Small intestine (tissue), 7 donors: ENCODE data around the gene NEK6. TPM values are rescaled to one million over a fixed set of nuclear protein-coding genes. Genes with fewer than 3 reads are reported as not detected.

Experiments used
- DNase-seq, 2 donors: peaks; one replicate each; pipeline versions ENCODE4 v3.0.0 to v3.0.0-alpha.2; 2013
- FAIRE-seq: peaks from 2 replicates; lab custom pipeline; 2012; peaks lifted over from hg19 to GRCh38; lab: Jason Lieb, UNC
- H3K27ac ChIP-seq, 3 donors: one replicate each; pipeline ENCODE4 v1.5.1; 2013; ENCODE audit warnings: low read length in 2 of 3, mild to moderate bottlenecking in 2 of 3, control low read depth in 1 of 3, inconsistent platforms in 1 of 3, low read depth in 1 of 3, moderate library complexity in 1 of 3
- H3K27me3 ChIP-seq, 3 donors: one replicate each; pipeline ENCODE4 v1.6.1; 2013; ENCODE audit warnings: low read length in 3 of 3, inconsistent platforms in 1 of 3; ENCODE audit not compliant: control insufficient read depth in 3 of 3, insufficient read depth in 3 of 3
- H3K36me3 ChIP-seq, 3 donors: one replicate each; pipeline ENCODE4 v1.6.1; 2013; ENCODE audit warnings: low read length in 3 of 3, inconsistent platforms in 1 of 3, low read depth in 1 of 3, mild to moderate bottlenecking in 1 of 3, moderate library complexity in 1 of 3; ENCODE audit not compliant: control insufficient read depth in 3 of 3, insufficient read depth in 2 of 3
- H3K4me1 ChIP-seq, 3 donors: one replicate each; pipeline ENCODE4 v1.6.1; 2013; ENCODE audit warnings: low read length in 2 of 3, inconsistent platforms in 1 of 3, low read depth in 1 of 3, mild to moderate bottlenecking in 1 of 3, moderate library complexity in 1 of 3; ENCODE audit not compliant: control insufficient read depth in 3 of 3, insufficient read depth in 2 of 3
- H3K4me3 ChIP-seq, 3 donors: one replicate each; pipeline ENCODE4 v1.5.1; 2013; ENCODE audit warnings: low read length in 3 of 3, control low read depth in 1 of 3, inconsistent platforms in 1 of 3, low read depth in 1 of 3, mild to moderate bottlenecking in 1 of 3, moderate library complexity in 1 of 3
- H3K9me3 ChIP-seq, 2 donors: one replicate each; pipeline ENCODE4 v1.6.1; 2013; ENCODE audit warnings: low read depth in 1 of 2, low read length in 1 of 2; ENCODE audit not compliant: control insufficient read depth in 2 of 2, insufficient read depth in 1 of 2
- WGBS, 3 donors: extraction: QIAGEN DNeasy Blood & Tissue Kit; methylation state at CpG; one replicate each; pipeline ENCODE4 v1.1.7; 2013; 5-methylcytosine and 5-hydroxymethylcytosine counted together
- polyA plus RNA-seq, 4 donors: library from polyadenylated mRNA; stranded (reverse) in 3 of 4; unstranded in 1 of 4; fragments of 200-250 nt in 3 of 4; fragments of 120-200 nt in 1 of 4; gene quantifications; one replicate each; pipeline versions ENCODE4 v1.2.1 to v1.2.3, GENCODE V29; 2013
- donor health status: healthy with polysubstance abuse.
- donor health status: control.
- donor health status: control.
- donor health status: Bipolar disorder and iron deficiency.
- donor health status: healthy.

The NEK6 gene
- polyA plus RNA-seq, 4 donors = 9.7 to 31.2 (median 23.6) TPM

DNA sequence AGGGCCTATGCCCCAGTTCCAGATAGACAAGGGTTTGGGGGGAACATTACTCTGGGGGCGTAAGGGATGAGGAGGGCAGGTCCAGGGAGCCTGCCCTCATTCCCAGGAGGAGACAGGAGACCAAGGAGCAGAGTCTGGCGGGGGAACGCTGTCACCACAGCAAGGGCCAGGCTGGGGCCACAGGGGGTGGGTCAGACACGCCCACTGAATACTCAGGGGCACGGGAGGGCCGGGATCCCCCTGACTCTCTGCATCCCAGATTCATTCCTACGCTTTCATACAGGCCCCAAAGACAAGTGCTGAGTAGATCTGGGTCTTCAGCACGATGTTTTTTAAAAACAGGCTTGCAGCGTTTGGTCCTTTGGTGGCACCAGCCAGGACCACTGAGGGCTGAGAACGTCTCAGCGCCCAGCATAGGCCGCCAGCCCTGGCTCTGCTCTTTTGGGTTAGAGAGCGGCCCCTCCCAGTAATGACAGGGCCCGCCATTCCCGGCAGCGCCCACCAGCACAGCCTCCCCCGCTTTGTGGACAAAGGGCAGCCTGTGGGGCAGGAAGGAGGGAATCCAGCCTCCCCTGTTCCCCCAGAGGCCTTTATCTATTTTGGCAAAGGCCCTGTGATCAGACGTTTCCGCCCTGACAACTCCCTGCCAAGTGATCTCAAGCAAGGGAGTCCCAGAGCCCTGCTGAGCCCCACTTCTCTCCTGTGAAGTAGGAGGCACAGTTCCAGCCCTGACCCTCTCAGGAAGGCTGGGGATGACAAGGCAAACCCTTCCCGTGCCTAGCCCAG, 24.9 kb downstream of the NEK6 start:
- H3K9me3 ChIP-seq = no peaks in the 10 kb centered on the region
- H3K4me1 ChIP-seq = peaks cover 17 to 49% (median 25%) of the 10 kb centered on the region in 3 donors
- H3K4me3 ChIP-seq = no peak overlapping the region
- H3K27ac ChIP-seq = peak overlapping the region; percentile 36 to 94 (median 69)
- DNase-seq (peak; percentile 32 to 74), FAIRE-seq (no peak)
- peaks cover 0 to 54% (median 0%) of the 10 kb centered on the region in 3 donors for H3K36me3 ChIP-seq
- 14 to 37% (median 32%) methylated on average over 20 of the region's 20 CpGs for WGBS, 3 donors
- H3K27me3 ChIP-seq = no peaks in the 10 kb centered on the region

GRCh38 chr9:124283228-124283814, 25.6 kb downstream of the NEK6 start:
- 46 to 68% (median 56%) methylated on average over 15 of the region's 15 CpGs for WGBS, 3 donors
- Histone ChIP-seq H3K9me3 (no peaks in the 10 kb centered on the region), H3K4me3 (no peak overlapping the region), H3K27me3 (no peaks in the 10 kb centered on the region), H3K4me1 (peaks cover 17 to 49% (median 25%) of the 10 kb centered on the region in 3 donors), H3K27ac (peak overlapping the region in 2 of 3 donors; percentile 52 to 94), H3K36me3 (peaks cover 0 to 57% (median 0%) of the 10 kb centered on the region in 3 donors)
- FAIRE-seq = no peak
- no peak for DNase-seq

- no peak for DNase-seq
- no peaks in the 10 kb centered on the region for H3K27me3 ChIP-seq
- H3K27ac ChIP-seq = peak overlapping the region in 2 of 3 donors; percentile 18 to 73
- 71 to 80% (median 78%) methylated on average over 18 of the region's 18 CpGs for WGBS, 3 donors
- peaks cover 0 to 58% (median 0%) of the 10 kb centered on the region in 3 donors for H3K36me3 ChIP-seq
- no peaks in the 10 kb centered on the region for H3K9me3 ChIP-seq
- FAIRE-seq = no peak
- H3K4me1 ChIP-seq = peaks cover 17 to 49% (median 25%) of the 10 kb centered on the region in 3 donors
- no peak overlapping the region for H3K4me3 ChIP-seq
These were observed 26.6 kb downstream of the NEK6 start for GRCh38 chr9:124284237-124284831.

- Histone ChIP-seq H3K4me3 (no peak overlapping the region), H3K9me3 (no peaks in the 10 kb centered on the region), H3K27ac (peak overlapping the region; percentile 34 to 73 (median 65)), H3K4me1 (peaks cover 17 to 44% (median 22%) of the 10 kb centered on the region in 3 donors), H3K27me3 (no peaks in the 10 kb centered on the region), H3K36me3 (peaks cover 0 to 59% (median 0%) of the 10 kb centered on the region in 3 donors)
- FAIRE-seq (no peak), DNase-seq (no peak)
- 60 to 88% (median 75%) methylated on average over 18 of the region's 18 CpGs for WGBS, 3 donors
These were observed 27.2 kb downstream of the NEK6 start for GRCh38 chr9:124284940-124285441.

GRCh38 chr9:124285490-124285889, 27.7 kb downstream of the NEK6 start:
- Histone ChIP-seq H3K27me3 (no peaks in the 10 kb centered on the region), H3K27ac (peak overlapping the region; percentile 34 to 73 (median 65)), H3K36me3 (peaks cover 0 to 59% (median 0%) of the 10 kb centered on the region in 3 donors), H3K9me3 (no peaks in the 10 kb centered on the region), H3K4me1 (peaks cover 17 to 40% (median 22%) of the 10 kb centered on the region in 3 donors), H3K4me3 (no peak overlapping the region)
- 80 to 81% (median 81%) methylated on average over 11 of the region's 11 CpGs for WGBS, 3 donors
- FAIRE-seq = no peak
- DNase-seq = no peak

DNA sequence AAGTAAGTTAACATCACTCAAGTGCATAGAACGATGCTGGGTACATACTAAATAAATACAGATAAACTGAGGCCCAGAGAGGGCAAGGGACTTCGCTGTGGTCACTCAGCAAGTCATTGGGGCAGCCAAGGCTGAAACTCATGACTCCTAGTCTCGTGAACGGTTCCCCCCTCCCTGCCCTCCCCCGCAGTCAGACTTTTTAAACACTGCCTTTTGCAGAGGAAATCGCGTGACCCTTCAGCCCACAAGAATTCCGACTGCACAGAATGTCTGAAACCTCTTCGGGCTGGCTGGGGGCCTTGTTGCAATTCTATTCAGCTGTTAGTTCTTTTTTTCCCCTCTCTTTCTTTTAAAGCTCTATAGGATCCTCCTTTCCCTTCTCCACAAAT, 28.1 kb downstream of the NEK6 start:
- FAIRE-seq (no peak), DNase-seq (peak in 1 of 2 donors; percentile 40)
- Histone ChIP-seq H3K4me3 (no peak overlapping the region), H3K27me3 (no peaks in the 10 kb centered on the region), H3K4me1 (peaks cover 16 to 38% (median 22%) of the 10 kb centered on the region in 3 donors), H3K36me3 (peaks cover 0 to 59% (median 0%) of the 10 kb centered on the region in 3 donors), H3K9me3 (no peaks in the 10 kb centered on the region), H3K27ac (peak overlapping the region; percentile 65 to 88 (median 73))
- WGBS, 3 donors = 14 to 23% (median 17%) methylated on average over 9 of the region's 9 CpGs

GRCh38 chr9:124286292-124286931, 28.7 kb downstream of the NEK6 start:
- FAIRE-seq (no peak), DNase-seq (peak in 1 of 2 donors; percentile 97)
- Histone ChIP-seq H3K4me3 (no peak overlapping the region), H3K27ac (peak overlapping the region; percentile 54 to 88 (median 73)), H3K9me3 (no peaks in the 10 kb centered on the region), H3K27me3 (no peaks in the 10 kb centered on the region), H3K36me3 (peaks cover 0 to 58% (median 0%) of the 10 kb centered on the region in 3 donors), H3K4me1 (peaks cover 13 to 38% (median 23%) of the 10 kb centered on the region in 3 donors)
- 9 to 33% (median 13%) methylated on average over 14 of the region's 14 CpGs for WGBS, 3 donors
